ENCODE results near the gene DPF3.

Gene DPF3

GRCh38 chr14:72708708-72709475 is 185.0 kb downstream of the DPF3 start:
- no peak for DNase-seq

DNA sequence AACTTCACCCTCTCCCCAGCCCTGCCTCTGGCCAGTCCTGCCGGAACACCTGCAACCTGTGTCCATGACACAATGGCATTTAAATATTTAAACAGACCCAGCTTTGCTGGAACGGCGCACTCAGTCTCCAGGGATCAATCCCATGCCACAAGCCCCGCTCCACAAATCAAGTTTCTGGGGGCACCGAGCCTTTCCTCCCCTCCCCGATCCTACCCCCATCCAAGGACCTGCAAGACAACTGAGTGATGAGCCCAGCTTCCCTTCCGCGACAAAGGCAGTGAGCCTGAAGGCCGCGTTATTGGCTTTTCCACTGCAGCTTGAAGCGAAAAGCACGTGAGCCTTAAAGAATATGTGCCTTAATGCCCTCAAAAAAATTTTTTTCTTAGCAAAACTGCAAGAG is 185.7 kb downstream of the DPF3 start:
- DNase-seq = no peak

GRCh38 chr14:72706485-72706884 is 187.4 kb downstream of the DPF3 start:
- no peak for DNase-seq

GRCh38 chr14:72704502-72704901 is 189.4 kb downstream of the DPF3 start:
- no peak for DNase-seq

DNA sequence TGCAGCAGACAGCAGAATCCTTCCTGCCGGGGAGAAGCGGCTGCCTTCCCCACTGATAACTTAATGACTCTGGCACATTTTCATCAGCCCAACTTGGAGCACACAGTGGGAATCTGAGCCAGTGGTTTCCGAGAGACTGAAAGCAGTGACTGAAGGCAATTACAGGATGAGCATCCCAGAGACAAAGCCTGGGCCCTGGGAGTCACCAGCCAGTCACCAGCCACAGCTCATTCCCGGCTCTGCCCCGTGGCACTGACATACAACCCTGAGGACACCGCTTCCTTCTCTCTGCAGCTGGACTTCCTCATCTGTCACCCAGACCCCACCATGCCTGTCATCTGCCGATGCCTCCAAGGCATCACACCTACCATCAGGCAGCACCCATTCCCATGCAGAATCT is 192.3 kb downstream of the DPF3 start:
- peak; percentile 46 for DNase-seq

- no peak for DNase-seq
These were observed 192.7 kb downstream of the DPF3 start for GRCh38 chr14:72701237-72701565.

DNA sequence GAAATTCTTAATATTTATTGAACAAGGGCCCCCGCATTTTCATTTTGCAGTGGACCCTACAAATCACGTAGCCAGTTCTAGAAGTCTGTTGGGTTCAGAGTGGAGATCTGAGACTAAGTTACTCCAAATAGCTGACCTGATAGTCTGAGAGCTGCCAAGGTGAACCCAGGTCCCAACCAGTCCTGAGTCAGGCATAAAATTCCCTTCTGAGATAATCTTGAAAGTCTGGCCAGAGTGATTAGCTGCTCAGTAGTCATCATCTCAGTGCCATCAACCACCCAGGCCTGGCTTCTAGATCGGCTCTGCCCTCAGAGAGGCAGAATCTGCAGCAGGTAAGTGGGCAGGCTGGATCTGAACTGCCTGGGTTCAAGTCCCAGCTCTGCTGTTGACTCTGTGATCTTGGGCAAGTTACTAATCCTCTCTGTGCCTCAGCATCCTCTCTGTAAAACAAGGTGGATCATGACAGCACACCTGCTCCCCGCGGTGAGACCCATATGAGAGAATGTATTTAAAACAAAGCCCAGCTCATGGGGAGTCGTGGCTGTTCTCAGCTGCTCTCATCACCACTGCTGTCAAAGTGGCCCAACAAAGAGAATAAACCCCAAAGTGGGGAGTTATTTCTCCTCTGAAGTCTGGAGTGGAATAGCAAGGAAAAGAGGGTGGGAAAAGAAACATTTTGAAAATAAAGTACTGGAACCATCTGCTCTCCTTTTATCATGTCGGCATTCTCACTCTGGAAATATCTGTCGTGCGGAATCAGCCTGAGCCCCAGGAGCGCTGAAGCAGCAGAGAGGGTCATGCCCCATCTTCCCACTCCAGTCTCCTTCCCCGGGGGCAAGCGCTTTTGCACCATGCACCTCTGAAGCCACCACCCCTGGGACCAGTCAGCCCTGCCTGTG is 193.3 kb downstream of the DPF3 start:
- DNase-seq = peak; percentile 22

DNA sequence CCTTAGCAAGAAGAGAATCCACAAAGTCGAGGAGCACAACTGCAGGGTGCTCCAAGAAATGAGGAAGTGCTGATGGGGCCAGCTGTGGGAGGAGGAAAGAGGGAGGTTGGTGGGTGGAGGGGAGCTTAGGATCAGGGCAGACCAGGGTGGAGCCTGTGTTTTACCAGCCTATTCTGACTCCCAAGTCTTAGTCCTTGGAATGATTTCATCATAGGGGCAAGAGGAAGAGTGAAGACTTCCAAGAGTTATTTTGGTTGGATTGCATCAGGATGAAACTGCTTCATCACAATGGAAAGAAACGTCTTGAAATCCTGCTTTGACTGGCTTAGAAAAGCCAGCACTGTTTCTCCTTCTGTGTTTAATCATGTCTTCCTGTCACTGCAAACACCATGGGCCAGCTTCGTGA is 194.0 kb downstream of the DPF3 start:
- DNase-seq = peak; percentile 94

DNA sequence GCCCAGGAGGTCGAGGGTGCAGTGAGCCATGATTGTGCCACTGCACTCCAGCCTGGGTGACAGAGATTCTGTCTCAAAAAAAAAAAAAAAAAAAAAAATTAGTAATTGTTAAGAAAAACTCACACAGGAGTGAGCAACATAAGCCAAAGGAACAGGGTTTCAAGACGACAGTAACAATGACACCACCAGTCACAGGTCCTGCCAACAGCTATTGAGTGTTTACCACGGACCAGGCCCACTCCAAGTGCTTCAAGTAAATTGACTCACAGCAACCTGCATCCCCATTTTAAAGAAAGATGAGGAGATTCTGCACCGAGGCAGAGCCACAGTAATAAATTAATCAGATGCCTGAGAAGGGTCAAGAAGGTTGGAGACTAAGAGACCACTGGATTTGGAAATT is 194.5 kb downstream of the DPF3 start:
- no peak for DNase-seq

DNA sequence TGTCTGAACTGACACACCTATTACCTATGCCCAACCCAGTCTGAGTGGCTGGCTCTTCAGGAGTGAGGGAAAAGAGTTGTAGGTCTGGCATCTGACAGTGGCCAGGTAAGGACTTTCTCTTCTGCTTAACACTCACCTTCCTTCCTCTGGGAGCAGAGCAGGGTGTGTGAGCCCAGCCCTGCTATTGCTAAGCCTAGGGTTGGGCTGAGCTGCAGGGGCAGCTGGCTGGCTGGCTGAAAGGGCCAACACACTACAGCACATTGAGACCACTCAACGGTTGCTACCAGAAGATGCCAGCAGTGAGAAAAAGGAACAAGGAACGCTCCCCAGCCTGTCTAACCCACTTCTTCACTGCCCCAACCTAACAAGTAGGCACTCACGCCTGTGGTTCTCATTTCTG is 201.2 kb downstream of the DPF3 start:
- no peak for DNase-seq

- no peak for DNase-seq
These were observed 203.6 kb downstream of the DPF3 start for GRCh38 chr14:72690324-72690723.

- DNase-seq = no peak
These were observed 204.8 kb downstream of the DPF3 start for GRCh38 chr14:72688990-72689671.

DNA sequence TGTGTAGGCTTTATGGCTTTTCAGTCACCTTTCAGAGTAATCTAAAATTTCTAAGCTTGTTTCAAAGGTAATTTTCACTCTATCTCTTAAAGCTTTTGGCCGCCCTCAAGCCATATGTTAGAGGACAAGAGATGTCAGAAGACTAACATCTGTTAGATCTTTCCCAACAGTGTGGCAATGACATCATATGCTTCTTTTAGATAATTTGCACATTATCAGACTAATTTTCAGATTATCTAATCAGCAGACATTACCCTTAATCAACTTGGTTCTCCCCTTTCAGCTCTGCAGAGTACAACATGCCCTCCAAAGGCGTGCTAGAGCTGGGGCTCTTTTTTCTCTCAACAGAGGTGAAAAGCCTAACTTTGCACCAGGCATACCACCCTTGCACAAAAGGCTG is 207.1 kb downstream of the DPF3 start:
- DNase-seq = no peak

GRCh38 chr14:72686101-72686500 is 207.8 kb downstream of the DPF3 start:
- DNase-seq = no peak

GRCh38 chr14:72685456-72685855 is 208.4 kb downstream of the DPF3 start:
- no peak for DNase-seq

- no peak for DNase-seq
These were observed 210.1 kb downstream of the DPF3 start for GRCh38 chr14:72683787-72684186.

DNA sequence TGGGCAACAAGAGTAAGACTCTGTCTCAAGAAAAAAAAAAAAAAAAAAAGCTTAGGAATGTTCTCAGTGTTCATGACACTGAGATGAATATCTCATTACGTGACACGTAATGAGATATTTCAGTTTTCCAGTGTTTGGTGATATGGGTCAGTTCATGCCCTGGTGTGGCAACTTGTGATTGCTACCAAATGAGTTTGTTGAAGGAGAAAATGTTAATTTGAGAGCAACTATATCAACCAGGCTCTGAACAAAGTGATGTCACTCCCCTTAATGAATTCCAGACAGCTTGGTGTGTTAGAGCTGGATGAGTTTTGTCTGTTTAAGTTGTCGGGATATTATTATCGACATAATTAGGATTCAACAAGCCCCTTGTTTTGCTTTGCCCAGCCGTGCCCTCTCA is 211.7 kb downstream of the DPF3 start:
- peak; percentile 67 for DNase-seq

- no peak for DNase-seq
These were observed 212.9 kb downstream of the DPF3 start for GRCh38 chr14:72680853-72681640.

GRCh38 chr14:72679536-72680151 is 214.3 kb downstream of the DPF3 start:
- DNase-seq = peak; percentile 23

- peak; percentile 49 for DNase-seq
These were observed 214.8 kb downstream of the DPF3 start for GRCh38 chr14:72679141-72679535.

GRCh38 chr14:72678356-72678755 is 215.5 kb downstream of the DPF3 start:
- DNase-seq = peak; percentile 59

DNA sequence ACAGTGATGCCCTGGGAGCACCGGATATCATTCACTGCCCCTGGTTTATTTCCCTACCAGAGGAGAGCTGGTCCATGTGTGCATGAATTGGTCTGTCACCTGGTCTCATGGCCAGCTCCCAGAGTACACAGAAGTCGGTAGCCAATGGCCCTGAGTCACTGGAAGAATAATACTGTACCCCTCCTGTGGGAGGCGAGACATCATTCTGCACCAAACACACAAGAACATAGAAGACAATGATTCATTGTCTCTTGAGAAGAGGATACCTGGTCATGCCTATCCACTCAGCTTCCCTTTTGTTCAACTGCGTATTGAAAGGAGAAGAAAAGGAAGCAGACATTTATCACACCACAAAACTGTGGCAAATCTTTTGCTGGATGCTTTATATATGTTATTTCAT is 216.2 kb downstream of the DPF3 start:
- DNase-seq = no peak
